ENCODE results near the gene LCLAT1.

The LCLAT1 gene

GRCh38 chr2:30691091-30691947 is 244.3 kb downstream of the LCLAT1 start:
- Histone ChIP-seq H2AFZ (ENCODE audit: low read depth, low read length, severe bottlenecking) (no peak overlapping the region), H3K36me3 (ENCODE audit: low read length) (no peaks in the 10 kb centered on the region), H3K9me2 (replicated peaks; ENCODE audit: insufficient read depth, low read length) (no peaks in the 10 kb centered on the region), H3K79me2 (ENCODE audit: insufficient read depth, low read length) (no peaks in the 10 kb centered on the region), H4K20me1 (ENCODE audit: low read depth, low read length) (no peaks in the 10 kb centered on the region), H3K4me3 (ENCODE audit: insufficient read depth, low read length, poor library complexity, severe bottlenecking) (no peak overlapping the region), H3K27ac (ENCODE audit: low read depth, low read length) (no peak overlapping the region), H3K27me3 (ENCODE audit: low read length) (no peaks in the 10 kb centered on the region), H3F3A (ENCODE audit: insufficient read depth) (no peaks in the 10 kb centered on the region), H3K9ac (ENCODE audit: low read length) (no peak overlapping the region), H3K9me3 (ENCODE audit: insufficient read depth, low read length) (no peaks in the 10 kb centered on the region), H3K4me2 (ENCODE audit: low read depth, low read length, poor library complexity, severe bottlenecking) (no peak overlapping the region)
- TF ChIP-seq CTCF (IDR thresholded peaks at IDR 0.05; ENCODE audit: insufficient read depth, low read length, poor library complexity, severe bottlenecking), result no peak
- no peak for TF ChIP-seq EZH2phosphoT487 (conservative IDR thresholded peaks at IDR 0.05; ENCODE audit: low read length)

GRCh38 chr2:30691948-30692828 is 245.1 kb downstream of the LCLAT1 start:
- Histone ChIP-seq H3K9me3 (ENCODE audit: insufficient read depth, low read length) (no peaks in the 10 kb centered on the region), H3K4me2 (ENCODE audit: low read depth, low read length, poor library complexity, severe bottlenecking) (no peak overlapping the region), H3K27me3 (ENCODE audit: low read length) (no peaks in the 10 kb centered on the region), H3K27ac (ENCODE audit: low read depth, low read length) (no peak overlapping the region), H3K4me3 (ENCODE audit: insufficient read depth, low read length, poor library complexity, severe bottlenecking) (no peak overlapping the region), H3K79me2 (ENCODE audit: insufficient read depth, low read length) (no peaks in the 10 kb centered on the region), H3K9ac (ENCODE audit: low read length) (no peak overlapping the region), H2AFZ (ENCODE audit: low read depth, low read length, severe bottlenecking) (no peak overlapping the region), H4K20me1 (ENCODE audit: low read depth, low read length) (no peaks in the 10 kb centered on the region), H3F3A (ENCODE audit: insufficient read depth) (no peaks in the 10 kb centered on the region), H3K9me2 (replicated peaks; ENCODE audit: insufficient read depth, low read length) (no peaks in the 10 kb centered on the region), H3K36me3 (ENCODE audit: low read length) (no peaks in the 10 kb centered on the region)
- TF ChIP-seq EZH2phosphoT487 (conservative IDR thresholded peaks at IDR 0.05; ENCODE audit: low read length), result no peak
- TF ChIP-seq CTCF (IDR thresholded peaks at IDR 0.05; ENCODE audit: insufficient read depth, low read length, poor library complexity, severe bottlenecking), result no peak

GRCh38 chr2:30692829-30693275 is 245.8 kb downstream of the LCLAT1 start:
- H3K9me3 ChIP-seq (ENCODE audit: insufficient read depth, low read length), result no peaks in the 10 kb centered on the region
- no peak overlapping the region for H3K4me3 ChIP-seq (ENCODE audit: insufficient read depth, low read length, poor library complexity, severe bottlenecking)
- H3K27me3 ChIP-seq (ENCODE audit: low read length), result no peaks in the 10 kb centered on the region
- no peak overlapping the region for H2AFZ ChIP-seq (ENCODE audit: low read depth, low read length, severe bottlenecking)
- no peak overlapping the region for H3K4me2 ChIP-seq (ENCODE audit: low read depth, low read length, poor library complexity, severe bottlenecking)
- no peaks in the 10 kb centered on the region for H4K20me1 ChIP-seq (ENCODE audit: low read depth, low read length)
- no peak overlapping the region for H3K9ac ChIP-seq (ENCODE audit: low read length)
- no peaks in the 10 kb centered on the region for H3K36me3 ChIP-seq (ENCODE audit: low read length)
- TF ChIP-seq EZH2phosphoT487 (conservative IDR thresholded peaks at IDR 0.05; ENCODE audit: low read length) (no peak), CTCF (IDR thresholded peaks at IDR 0.05; ENCODE audit: insufficient read depth, low read length, poor library complexity, severe bottlenecking) (no peak)
- no peaks in the 10 kb centered on the region for H3F3A ChIP-seq (ENCODE audit: insufficient read depth)
- H3K27ac ChIP-seq (ENCODE audit: low read depth, low read length), result no peak overlapping the region
- H3K79me2 ChIP-seq (ENCODE audit: insufficient read depth, low read length), result no peaks in the 10 kb centered on the region
- H3K9me2 ChIP-seq (replicated peaks; ENCODE audit: insufficient read depth, low read length), result no peaks in the 10 kb centered on the region
